ENCODE data around the gene KCTD1.
A peak's percentile ranks its signal among the peaks of the same experiment; 100 is the strongest.

Gene KCTD1

GRCh38 chr18:26548415-26549262, at the start of gene KCTD1:
Gene KCTD1, minus strand, starts transcription at chr18:26548553. Its CDS starts 17 bp downstream, at chr18:26548536.
- FAIRE-seq (no peak), DNase-seq (ENCODE audit: insufficient read length, low spot score) (peak; percentile 72)

- no peak for FAIRE-seq
- no peak for DNase-seq (ENCODE audit: insufficient read length, low spot score)
Observed at GRCh38 chr18:26593365-26594320, 45.3 kb upstream of the KCTD1 start.

- FAIRE-seq (no peak), DNase-seq (ENCODE audit: insufficient read length, low spot score) (no peak)
Observed at GRCh38 chr18:26584745-26585144, 36.4 kb upstream of the KCTD1 start.

GRCh38 chr18:26579941-26580618, 31.7 kb upstream of the KCTD1 start:
- DNase-seq (ENCODE audit: insufficient read length, low spot score) (no peak), FAIRE-seq (no peak)

- FAIRE-seq (no peak), DNase-seq (ENCODE audit: insufficient read length, low spot score) (peak; percentile 5)
Observed at GRCh38 chr18:26575865-26576217, 27.5 kb upstream of the KCTD1 start.

- no peak for FAIRE-seq
- DNase-seq (ENCODE audit: insufficient read length, low spot score) = peak; percentile 8
Observed at GRCh38 chr18:26574958-26575864, 26.9 kb upstream of the KCTD1 start.

- FAIRE-seq (no peak), DNase-seq (ENCODE audit: insufficient read length, low spot score) (no peak)
Observed at GRCh38 chr18:26568926-26569665, 20.7 kb upstream of the KCTD1 start.

- no peak for FAIRE-seq
Observed at GRCh38 chr18:26568513-26568912, 20.2 kb upstream of the KCTD1 start.

GRCh38 chr18:26566874-26567555, 18.7 kb upstream of the KCTD1 start:
- no peak for DNase-seq (ENCODE audit: insufficient read length, low spot score)
- no peak for FAIRE-seq

More at GRCh38 chr18:26568513-26568912, 20.2 kb upstream of the KCTD1 start:
- DNase-seq (ENCODE audit: insufficient read length, low spot score) = no peak

- FAIRE-seq = no peak
- no peak for DNase-seq (ENCODE audit: insufficient read length, low spot score)
Observed at GRCh38 chr18:26565514-26565913, 17.2 kb upstream of the KCTD1 start.

- DNase-seq (ENCODE audit: insufficient read length, low spot score) = no peak
- FAIRE-seq = no peak
Observed at GRCh38 chr18:26563024-26563423, 14.7 kb upstream of the KCTD1 start.

- FAIRE-seq (no peak), DNase-seq (ENCODE audit: insufficient read length, low spot score) (no peak)
Observed at GRCh38 chr18:26562568-26562967, 14.2 kb upstream of the KCTD1 start.

GRCh38 chr18:26561769-26562168, 13.4 kb upstream of the KCTD1 start:
- FAIRE-seq (no peak), DNase-seq (ENCODE audit: insufficient read length, low spot score) (no peak)

GRCh38 chr18:26556573-26556972, 8.2 kb upstream of the KCTD1 start:
- DNase-seq (ENCODE audit: insufficient read length, low spot score) (no peak), FAIRE-seq (no peak)

- DNase-seq (ENCODE audit: insufficient read length, low spot score) (no peak), FAIRE-seq (no peak)
Observed at GRCh38 chr18:26555804-26556553, 7.6 kb upstream of the KCTD1 start.

GRCh38 chr18:26553943-26554342, 5.6 kb upstream of the KCTD1 start:
- DNase-seq (ENCODE audit: insufficient read length, low spot score) (no peak), FAIRE-seq (no peak)

- no peak for FAIRE-seq
- no peak for DNase-seq (ENCODE audit: insufficient read length, low spot score)
Observed at GRCh38 chr18:26551695-26552081, 3.3 kb upstream of the KCTD1 start.
